Measurements from ENCODE around the gene DCP2. TPM values are rescaled to one million over a fixed set of nuclear protein-coding genes. Genes with fewer than 3 reads are reported as not detected.

Gene DCP2
- total RNA-seq, 1 donor from 2014 or later, result 39.7 TPM

DNA sequence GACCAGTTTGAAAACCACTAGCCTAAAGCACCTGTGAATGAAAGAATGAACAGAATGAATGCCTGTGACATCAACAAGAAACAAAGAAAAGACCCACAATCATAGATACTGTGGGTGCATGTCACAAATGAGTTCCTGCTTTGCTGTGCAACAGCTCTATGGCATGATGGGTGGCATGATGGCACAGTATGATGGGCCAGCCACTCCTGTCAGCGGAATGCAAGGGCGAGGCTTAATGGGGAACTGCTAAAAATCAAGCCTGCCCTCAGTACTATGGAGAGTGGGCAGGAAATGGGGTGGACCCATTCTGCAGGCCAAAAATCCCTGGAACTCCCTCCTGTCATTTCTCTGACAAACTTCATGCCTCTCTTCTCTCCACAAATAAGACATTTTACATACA, 89.0 kb downstream of the DCP2 start:
- no peak for DNase-seq (ENCODE audit: low read depth, low spot score)

- DNase-seq (ENCODE audit: low read depth, low spot score), result no peak
These were observed 91.2 kb downstream of the DCP2 start for GRCh38 chr5:113067635-113068344.

GRCh38 chr5:113068559-113068958, 92.0 kb downstream of the DCP2 start:
- DNase-seq (ENCODE audit: low read depth, low spot score), result no peak

Other genes starting within 250 kb of the DCP2 start
- 60.3 and 77.1 TPM in 2 replicates for gene APC, start 238.9 kb upstream of the DCP2 start, total RNA-seq
- gene SRP19, start 115.5 kb upstream of the DCP2 start, total RNA-seq, result 61.5 and 95.5 TPM in 2 replicates
- 56.9 and 83.9 TPM in 2 replicates for gene REEP5, start 54.6 kb upstream of the DCP2 start, total RNA-seq

Measured in pulmonary artery endothelial cell (primary cell).